ENCODE data around the gene UQCR11.

UQCR11 gene

GRCh38 chr19:1577090-1577928 is 28.0 kb downstream of the UQCR11 start:
- no peak for DNase-seq (ENCODE audit: low read depth)
- H3K4me3 ChIP-seq (ENCODE audit: low read depth, low read length) = no peak overlapping the region
- TF ChIP-seq, protein P1, sequence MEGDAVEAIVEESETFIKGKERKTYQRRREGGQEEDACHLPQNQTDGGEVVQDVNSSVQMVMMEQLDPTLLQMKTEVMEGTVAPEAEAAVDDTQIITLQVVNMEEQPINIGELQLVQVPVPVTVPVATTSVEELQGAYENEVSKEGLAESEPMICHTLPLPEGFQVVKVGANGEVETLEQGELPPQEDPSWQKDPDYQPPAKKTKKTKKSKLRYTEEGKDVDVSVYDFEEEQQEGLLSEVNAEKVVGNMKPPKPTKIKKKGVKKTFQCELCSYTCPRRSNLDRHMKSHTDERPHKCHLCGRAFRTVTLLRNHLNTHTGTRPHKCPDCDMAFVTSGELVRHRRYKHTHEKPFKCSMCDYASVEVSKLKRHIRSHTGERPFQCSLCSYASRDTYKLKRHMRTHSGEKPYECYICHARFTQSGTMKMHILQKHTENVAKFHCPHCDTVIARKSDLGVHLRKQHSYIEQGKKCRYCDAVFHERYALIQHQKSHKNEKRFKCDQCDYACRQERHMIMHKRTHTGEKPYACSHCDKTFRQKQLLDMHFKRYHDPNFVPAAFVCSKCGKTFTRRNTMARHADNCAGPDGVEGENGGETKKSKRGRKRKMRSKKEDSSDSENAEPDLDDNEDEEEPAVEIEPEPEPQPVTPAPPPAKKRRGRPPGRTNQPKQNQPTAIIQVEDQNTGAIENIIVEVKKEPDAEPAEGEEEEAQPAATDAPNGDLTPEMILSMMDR (IDR thresholded peaks at IDR 0.05; ENCODE audit: low read depth, low read length, missing control alignments) = no peak
- in situ Hi-C loops (cut with HindIII; ENCODE audit: low sequenced_read_pairs) = no loop called here

- DNase-seq (ENCODE audit: low read depth) = no peak
- TF ChIP-seq, protein P1 (IDR thresholded peaks at IDR 0.05; ENCODE audit: low read depth, low read length, missing control alignments) = no peak
- H3K4me3 ChIP-seq (ENCODE audit: low read depth, low read length) = no peak overlapping the region
- in situ Hi-C loops (cut with HindIII; ENCODE audit: low sequenced_read_pairs) = no loop called here
Measured at GRCh38 chr19:1576242-1577089, 28.8 kb downstream of the UQCR11 start.

GRCh38 chr19:1575323-1576241 is 29.7 kb downstream of the UQCR11 start:
- TF ChIP-seq, protein P1 (IDR thresholded peaks at IDR 0.05; ENCODE audit: low read depth, low read length, missing control alignments) = no peak
- in situ Hi-C loops (cut with HindIII; ENCODE audit: low sequenced_read_pairs) = no loop called here
- no peak for DNase-seq (ENCODE audit: low read depth)
- H3K4me3 ChIP-seq (ENCODE audit: low read depth, low read length) = no peak overlapping the region

DNA sequence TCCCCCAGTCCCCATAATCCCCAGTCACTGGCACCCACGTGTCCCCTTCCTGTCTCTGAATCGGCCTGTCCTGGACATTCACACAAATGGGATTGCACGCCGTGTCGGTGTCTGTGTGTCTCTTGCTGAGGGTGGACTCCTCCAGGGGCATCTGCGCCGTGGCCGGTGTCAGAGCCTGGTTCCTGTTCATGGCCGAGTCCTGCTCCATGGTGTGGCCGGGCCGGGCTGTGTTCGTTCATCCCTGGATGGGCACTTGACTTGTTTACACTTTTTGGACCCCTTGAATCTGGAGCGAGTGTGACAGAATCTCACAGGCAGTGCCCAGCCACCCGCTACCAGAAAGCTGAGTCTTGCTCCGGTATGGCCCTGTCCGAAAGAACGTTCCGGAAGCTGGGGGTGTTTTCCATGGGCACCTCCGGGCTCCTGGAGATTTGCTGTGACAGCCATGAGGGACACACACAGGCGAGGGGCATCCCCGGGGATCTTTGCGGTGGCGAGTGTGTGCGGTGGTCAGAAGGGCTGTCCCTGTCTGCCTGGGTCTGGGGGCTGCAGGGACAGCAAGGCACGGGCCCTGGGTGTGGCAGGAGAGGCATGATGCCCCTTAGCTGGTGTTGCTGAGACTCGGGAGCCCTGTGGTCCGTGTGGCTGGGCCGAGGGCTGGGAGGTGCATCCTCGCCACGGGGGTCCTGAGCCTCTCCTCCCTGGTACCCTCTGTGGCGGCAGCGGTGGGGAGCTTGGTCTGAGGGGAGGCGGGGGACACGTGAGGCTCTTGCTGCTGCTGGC is 30.7 kb downstream of the UQCR11 start:
- DNase-seq (ENCODE audit: low read depth) = no peak
- in situ Hi-C loops (cut with HindIII; ENCODE audit: low sequenced_read_pairs) = no loop called here
- H3K4me3 ChIP-seq (ENCODE audit: low read depth, low read length) = no peak overlapping the region
- TF ChIP-seq, protein P1 (IDR thresholded peaks at IDR 0.05; ENCODE audit: low read depth, low read length, missing control alignments) = no peak

- in situ Hi-C loops (cut with HindIII; ENCODE audit: low sequenced_read_pairs) = no loop called here
- no peak for DNase-seq (ENCODE audit: low read depth)
- TF ChIP-seq, protein P1 (IDR thresholded peaks at IDR 0.05; ENCODE audit: low read depth, low read length, missing control alignments) = no peak
- no peak overlapping the region for H3K4me3 ChIP-seq (ENCODE audit: low read depth, low read length)
Measured at GRCh38 chr19:1572795-1573194, 32.5 kb downstream of the UQCR11 start.
